Measurements from ENCODE around the gene GABRR2. TPM values are rescaled to one million over a fixed set of nuclear protein-coding genes. Genes with fewer than 3 reads are reported as not detected.

GABRR2 gene
- total RNA-seq, 4 donors from 2014 or later: 0.57 to 1.4 TPM; not detected in 2

- no peak for TF ChIP-seq CTCF (IDR thresholded peaks at IDR 0.05; ENCODE audit: low read depth)
Observed at GRCh38 chr6:89243331-89243629, 71.8 kb downstream of the GABRR2 start.

GRCh38 chr6:89242574-89243330 lies 72.3 kb downstream of the GABRR2 start:
- TF ChIP-seq CTCF (IDR thresholded peaks at IDR 0.05; ENCODE audit: low read depth): no peak

- TF ChIP-seq CTCF (IDR thresholded peaks at IDR 0.05; ENCODE audit: low read depth): no peak
Observed at GRCh38 chr6:89239338-89239737, 75.8 kb downstream of the GABRR2 start.

- no peak for TF ChIP-seq CTCF (IDR thresholded peaks at IDR 0.05; ENCODE audit: low read depth)
Observed at GRCh38 chr6:89237158-89237557, 77.9 kb downstream of the GABRR2 start.

- no peak for TF ChIP-seq CTCF (IDR thresholded peaks at IDR 0.05; ENCODE audit: low read depth)
Observed at GRCh38 chr6:89222712-89223039, 92.4 kb downstream of the GABRR2 start.

- no peak for TF ChIP-seq CTCF (IDR thresholded peaks at IDR 0.05; ENCODE audit: low read depth)
Observed at GRCh38 chr6:89221971-89222711, 93.0 kb downstream of the GABRR2 start.

- no peak for TF ChIP-seq CTCF (IDR thresholded peaks at IDR 0.05; ENCODE audit: low read depth)
Observed at GRCh38 chr6:89221129-89221528, 94.0 kb downstream of the GABRR2 start.
